Measurements from ENCODE around the gene ADGRV1.

GRCh38 chr5:91150636-91151035 lies 592.0 kb downstream of the ADGRV1 start:
- TF ChIP-seq POLR2A (IDR thresholded peaks at IDR 0.05) = no peak
- TF ChIP-seq CTCF (IDR thresholded peaks at IDR 0.05) = no peak
